ENCODE data around the gene TCF7L2.
"Not testable (repeated sequence)": the region's sequence is repeated elsewhere in the genome, so short reads cannot be mapped to it uniquely, and the experiment has no call there.

TCF7L2 gene

DNA sequence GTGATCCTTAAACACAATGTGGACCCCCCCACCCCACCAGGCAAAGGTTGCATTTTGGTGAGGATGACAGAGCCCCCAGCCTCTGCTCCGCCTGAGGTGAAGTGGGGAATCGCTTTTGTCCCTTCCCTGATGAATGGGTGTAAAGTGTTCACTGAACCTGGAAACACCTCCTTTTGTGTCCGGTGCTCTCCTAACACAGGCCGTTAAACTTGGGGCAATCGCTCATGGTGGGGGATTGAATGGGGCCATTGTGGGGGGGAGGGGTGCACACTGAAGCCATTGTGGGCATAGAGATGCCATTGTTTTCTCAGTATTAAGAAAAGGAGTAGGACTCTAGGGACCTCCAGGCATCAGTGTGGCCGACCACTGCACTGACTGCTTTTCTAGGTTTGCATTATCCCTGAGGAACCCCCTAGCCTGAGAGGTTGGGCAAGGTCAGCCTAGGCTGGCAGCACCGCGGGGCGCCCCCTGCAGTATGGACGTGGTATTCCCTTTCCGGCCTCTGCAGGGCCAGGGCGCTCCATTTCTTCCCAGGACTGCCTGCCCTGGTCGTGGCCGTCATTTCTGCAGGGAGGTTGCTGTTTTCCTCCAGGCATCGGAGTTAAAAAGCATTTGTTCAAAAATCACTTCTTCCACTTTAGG is 158.3 kb downstream of the TCF7L2 start:
- H3K27ac ChIP-seq: peak overlapping the region in 1 of 2 donors; percentile 75
- no peaks in the 10 kb centered on the region for H3K27me3 ChIP-seq
- no peaks in the 10 kb centered on the region for H3K9me3 ChIP-seq
- TF ChIP-seq, protein P1, sequence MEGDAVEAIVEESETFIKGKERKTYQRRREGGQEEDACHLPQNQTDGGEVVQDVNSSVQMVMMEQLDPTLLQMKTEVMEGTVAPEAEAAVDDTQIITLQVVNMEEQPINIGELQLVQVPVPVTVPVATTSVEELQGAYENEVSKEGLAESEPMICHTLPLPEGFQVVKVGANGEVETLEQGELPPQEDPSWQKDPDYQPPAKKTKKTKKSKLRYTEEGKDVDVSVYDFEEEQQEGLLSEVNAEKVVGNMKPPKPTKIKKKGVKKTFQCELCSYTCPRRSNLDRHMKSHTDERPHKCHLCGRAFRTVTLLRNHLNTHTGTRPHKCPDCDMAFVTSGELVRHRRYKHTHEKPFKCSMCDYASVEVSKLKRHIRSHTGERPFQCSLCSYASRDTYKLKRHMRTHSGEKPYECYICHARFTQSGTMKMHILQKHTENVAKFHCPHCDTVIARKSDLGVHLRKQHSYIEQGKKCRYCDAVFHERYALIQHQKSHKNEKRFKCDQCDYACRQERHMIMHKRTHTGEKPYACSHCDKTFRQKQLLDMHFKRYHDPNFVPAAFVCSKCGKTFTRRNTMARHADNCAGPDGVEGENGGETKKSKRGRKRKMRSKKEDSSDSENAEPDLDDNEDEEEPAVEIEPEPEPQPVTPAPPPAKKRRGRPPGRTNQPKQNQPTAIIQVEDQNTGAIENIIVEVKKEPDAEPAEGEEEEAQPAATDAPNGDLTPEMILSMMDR (IDR thresholded peaks at IDR 0.05): peak; percentile 23 to 42
- H3K36me3 ChIP-seq: no peaks in the 10 kb centered on the region
- H3K4me1 ChIP-seq: peaks cover 0 to 65% (median 57%) of the 10 kb centered on the region in 4 donors
- DNase-seq: no peak
- H3K4me3 ChIP-seq: no peak overlapping the region
- intact Hi-C loops (cut with DNase I; ENCODE audit: low total_unique reads): no loop called here

DNA sequence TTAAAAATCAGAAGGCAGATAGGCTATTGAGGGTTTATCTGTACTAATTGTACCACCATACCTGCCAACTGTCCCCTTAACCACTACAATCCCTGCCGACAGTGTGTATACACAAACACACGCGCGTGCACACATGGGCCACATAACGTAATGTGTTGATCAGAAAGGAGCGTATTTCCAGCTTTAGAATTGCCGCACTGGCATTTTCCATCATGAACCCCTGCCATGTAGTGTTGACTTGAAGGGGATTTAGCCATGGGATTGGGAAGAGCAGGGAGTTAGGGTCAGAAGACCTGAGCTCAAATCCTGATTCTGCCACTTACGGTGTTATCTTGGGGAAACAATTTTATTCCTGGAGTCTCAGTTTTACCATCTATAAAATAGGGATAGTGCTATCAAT is 158.9 kb downstream of the TCF7L2 start:
- no peak overlapping the region for H3K27ac ChIP-seq
- H3K4me3 ChIP-seq: no peak overlapping the region
- H3K36me3 ChIP-seq: no peaks in the 10 kb centered on the region
- intact Hi-C loops (cut with DNase I; ENCODE audit: low total_unique reads): no loop called here
- TF ChIP-seq, protein P1 (IDR thresholded peaks at IDR 0.05): no peak
- peaks cover 0 to 64% (median 56%) of the 10 kb centered on the region in 4 donors for H3K4me1 ChIP-seq
- no peak for DNase-seq
- no peaks in the 10 kb centered on the region for H3K27me3 ChIP-seq
- H3K9me3 ChIP-seq: no peaks in the 10 kb centered on the region

DNA sequence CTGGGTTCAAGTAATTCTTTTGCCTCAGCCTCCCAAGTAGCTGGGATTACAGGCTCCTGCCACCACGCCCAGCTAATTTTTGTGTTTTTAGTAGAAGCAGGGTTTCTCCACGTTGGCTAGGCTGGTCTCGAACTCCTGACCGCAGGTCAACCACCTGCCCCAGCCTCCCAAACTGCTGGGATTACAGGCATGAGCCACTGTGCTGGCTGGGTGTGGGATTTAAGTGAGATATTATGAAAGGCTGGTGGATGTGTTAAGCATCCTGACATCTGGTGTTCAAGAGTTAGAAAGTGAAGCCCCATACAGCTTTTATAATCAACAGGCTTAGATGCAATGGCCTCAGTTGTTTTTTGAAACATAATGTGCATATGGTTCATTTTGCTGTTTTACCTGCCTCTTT is 159.4 kb downstream of the TCF7L2 start:
- H3K9me3 ChIP-seq; H3K27ac ChIP-seq; H3K36me3 ChIP-seq; DNase-seq; H3K4me3 ChIP-seq; H3K27me3 ChIP-seq; intact Hi-C loops (cut with DNase I; ENCODE audit: low total_unique reads): not testable (repeated sequence)
- H3K4me1 ChIP-seq: peaks cover 0 to 63% (median 53%) of the 10 kb centered on the region in 4 donors

DNA sequence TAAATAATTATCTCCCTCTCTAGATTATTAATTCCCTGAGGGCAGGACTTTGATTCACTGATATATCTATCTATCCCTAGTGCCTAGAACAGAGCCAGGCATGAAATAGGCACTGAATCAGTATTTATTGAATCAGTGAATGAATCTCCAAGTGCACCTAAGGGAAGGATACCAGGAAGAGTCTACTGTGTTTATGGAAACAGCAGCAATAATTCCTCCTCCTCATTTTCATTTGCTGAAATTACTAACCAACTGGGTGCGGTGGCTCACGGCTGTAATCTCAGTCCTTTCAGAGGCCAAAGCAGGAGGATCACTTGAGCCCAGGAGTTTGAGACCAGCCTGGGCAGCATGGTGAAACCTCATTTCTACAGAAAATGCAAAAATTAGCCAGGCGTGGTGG is 161.2 kb downstream of the TCF7L2 start:
- H3K4me3 ChIP-seq: no peak overlapping the region
- DNase-seq: no peak
- TF ChIP-seq, protein P1 (IDR thresholded peaks at IDR 0.05): no peak
- intact Hi-C loops (cut with DNase I; ENCODE audit: low total_unique reads): no loop called here
- no peaks in the 10 kb centered on the region for H3K9me3 ChIP-seq
- no peaks in the 10 kb centered on the region for H3K27me3 ChIP-seq
- peak overlapping the region in 1 of 2 donors; percentile 11 for H3K27ac ChIP-seq
- H3K4me1 ChIP-seq: peaks cover 0 to 56% (median 36%) of the 10 kb centered on the region in 4 donors
- H3K36me3 ChIP-seq: no peaks in the 10 kb centered on the region

DNA sequence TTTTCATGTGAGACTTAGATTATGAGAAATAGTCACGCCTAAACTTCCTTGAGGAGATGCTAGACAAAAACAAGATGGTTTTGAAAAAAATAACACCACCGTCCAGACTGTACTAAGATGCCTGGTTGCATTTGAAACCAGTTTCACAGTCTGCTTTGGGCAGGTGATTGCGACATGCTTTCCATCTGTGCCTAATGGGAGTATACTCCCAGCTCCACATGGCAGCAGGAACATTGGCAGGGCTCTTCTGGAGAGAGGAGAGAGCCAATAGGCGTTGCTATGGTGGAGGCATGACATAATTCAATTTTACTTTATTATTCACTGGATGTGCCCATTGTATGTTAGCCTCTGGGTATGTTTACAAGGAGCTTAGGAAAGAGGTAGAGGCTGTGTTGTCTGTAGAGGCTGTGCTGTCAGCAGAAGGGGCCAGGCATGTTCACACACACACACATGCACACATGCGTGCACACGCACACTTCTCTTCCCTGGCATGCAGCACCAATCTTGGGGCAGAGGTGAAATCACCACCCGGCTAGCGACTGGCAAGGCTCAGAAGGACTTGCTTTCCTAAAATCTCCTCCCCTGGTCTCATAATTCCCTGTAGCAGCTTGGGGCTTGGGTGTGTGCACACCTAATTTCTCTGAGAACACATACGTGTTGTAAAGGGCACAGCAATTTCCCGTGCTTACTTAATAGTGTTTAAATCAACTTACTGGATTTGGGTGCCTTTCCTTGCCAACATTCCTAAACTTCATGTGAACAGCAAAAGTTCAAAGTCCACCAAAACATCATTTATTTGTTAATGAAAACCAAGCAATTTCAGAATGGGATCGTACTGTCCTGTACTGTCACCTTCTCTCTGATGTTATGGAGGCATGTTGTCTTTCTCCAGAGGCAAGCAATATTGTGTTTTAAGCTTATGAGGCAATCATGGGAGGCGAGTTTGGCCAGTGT is 162.1 kb downstream of the TCF7L2 start:
- TF ChIP-seq, protein P1 (IDR thresholded peaks at IDR 0.05): no peak
- peak overlapping the region; percentile 9 to 11 for H3K27ac ChIP-seq
- intact Hi-C loops (cut with DNase I; ENCODE audit: low total_unique reads): no loop called here
- H3K27me3 ChIP-seq: no peaks in the 10 kb centered on the region
- H3K36me3 ChIP-seq: no peaks in the 10 kb centered on the region
- peaks cover 0 to 54% (median 28%) of the 10 kb centered on the region in 4 donors for H3K4me1 ChIP-seq
- no peaks in the 10 kb centered on the region for H3K9me3 ChIP-seq
- H3K4me3 ChIP-seq: no peak overlapping the region
- peak; percentile 78 to 83 for DNase-seq

DNA sequence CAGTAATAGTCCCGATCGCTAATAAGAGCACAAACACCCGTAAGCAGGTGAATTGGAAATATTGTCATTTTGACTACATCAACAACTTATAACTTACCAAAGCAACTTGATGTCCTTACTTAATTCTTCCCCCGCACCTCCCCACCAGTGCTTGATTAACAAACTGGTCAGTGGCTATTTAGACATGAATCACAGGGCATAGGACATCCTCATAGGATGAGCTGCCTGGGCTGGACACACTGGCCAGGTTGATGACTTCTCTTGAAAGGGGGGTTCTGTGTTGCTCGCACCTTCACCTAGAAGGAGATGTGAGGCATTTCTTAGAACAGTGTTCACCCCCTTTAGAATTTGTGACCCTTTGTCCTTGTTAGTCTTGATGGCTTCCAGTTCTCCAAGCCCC is 163.2 kb downstream of the TCF7L2 start:
- H3K27ac ChIP-seq: peak overlapping the region in 1 of 2 donors; percentile 21
- H3K27me3 ChIP-seq: no peaks in the 10 kb centered on the region
- TF ChIP-seq, protein P1 (IDR thresholded peaks at IDR 0.05): no peak
- no peaks in the 10 kb centered on the region for H3K9me3 ChIP-seq
- intact Hi-C loops (cut with DNase I; ENCODE audit: low total_unique reads): no loop called here
- peaks cover 0 to 50% (median 22%) of the 10 kb centered on the region in 4 donors for H3K4me1 ChIP-seq
- H3K4me3 ChIP-seq: no peak overlapping the region
- H3K36me3 ChIP-seq: no peaks in the 10 kb centered on the region
- DNase-seq: no peak
